ENCODE data around the gene RPSA. TPM values are rescaled to one million over a fixed set of nuclear protein-coding genes. Genes with fewer than 3 reads are reported as not detected.

Gene RPSA
- total and polyA plus RNA-seq, 9 of the 15 experiments (the other 6 are each of a cell fraction or from before 2014, with no cell fraction given), result 2,290 to 4,272 (median 2,730) TPM

DNA sequence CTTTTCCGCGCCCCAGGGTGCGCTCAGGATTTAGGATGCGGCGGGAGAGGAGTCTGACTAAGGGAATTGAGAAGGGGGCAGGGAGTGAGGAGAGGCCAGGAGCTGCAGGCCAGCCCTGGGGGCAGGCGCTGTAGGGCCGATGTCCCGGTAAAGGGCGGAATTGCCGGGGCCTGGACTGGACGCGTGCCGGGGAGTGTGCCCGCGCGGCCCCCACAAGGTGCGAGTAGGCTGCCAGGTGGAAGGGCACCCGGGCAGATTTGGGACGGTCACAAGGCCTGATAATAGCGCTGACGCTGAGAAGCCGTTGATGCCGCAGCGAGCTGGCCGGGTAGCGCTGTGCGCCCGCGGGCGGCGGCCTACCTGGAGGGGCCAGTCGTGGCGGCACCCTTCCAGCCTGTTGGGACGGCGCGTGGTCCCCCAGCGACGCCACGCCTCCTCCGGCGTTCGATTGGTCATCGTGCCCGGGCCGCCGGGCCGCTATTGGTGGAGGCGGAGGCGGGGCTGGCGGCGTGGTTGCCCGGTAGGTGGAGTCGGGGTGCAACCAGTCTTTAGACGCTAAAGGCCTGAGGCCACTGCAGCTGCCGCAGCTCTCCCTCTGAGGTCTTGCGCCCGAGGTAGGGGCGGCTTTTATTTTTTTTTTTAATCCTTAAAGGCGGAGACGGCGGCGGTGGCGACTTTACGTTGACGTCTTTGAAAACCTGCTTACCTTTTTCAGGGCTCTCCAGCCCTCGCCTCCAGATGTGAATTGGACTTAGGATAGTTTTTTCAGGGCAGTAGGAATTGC, 22.4 kb upstream of the RPSA start (continued):
- TF ChIP-seq, protein P1, sequence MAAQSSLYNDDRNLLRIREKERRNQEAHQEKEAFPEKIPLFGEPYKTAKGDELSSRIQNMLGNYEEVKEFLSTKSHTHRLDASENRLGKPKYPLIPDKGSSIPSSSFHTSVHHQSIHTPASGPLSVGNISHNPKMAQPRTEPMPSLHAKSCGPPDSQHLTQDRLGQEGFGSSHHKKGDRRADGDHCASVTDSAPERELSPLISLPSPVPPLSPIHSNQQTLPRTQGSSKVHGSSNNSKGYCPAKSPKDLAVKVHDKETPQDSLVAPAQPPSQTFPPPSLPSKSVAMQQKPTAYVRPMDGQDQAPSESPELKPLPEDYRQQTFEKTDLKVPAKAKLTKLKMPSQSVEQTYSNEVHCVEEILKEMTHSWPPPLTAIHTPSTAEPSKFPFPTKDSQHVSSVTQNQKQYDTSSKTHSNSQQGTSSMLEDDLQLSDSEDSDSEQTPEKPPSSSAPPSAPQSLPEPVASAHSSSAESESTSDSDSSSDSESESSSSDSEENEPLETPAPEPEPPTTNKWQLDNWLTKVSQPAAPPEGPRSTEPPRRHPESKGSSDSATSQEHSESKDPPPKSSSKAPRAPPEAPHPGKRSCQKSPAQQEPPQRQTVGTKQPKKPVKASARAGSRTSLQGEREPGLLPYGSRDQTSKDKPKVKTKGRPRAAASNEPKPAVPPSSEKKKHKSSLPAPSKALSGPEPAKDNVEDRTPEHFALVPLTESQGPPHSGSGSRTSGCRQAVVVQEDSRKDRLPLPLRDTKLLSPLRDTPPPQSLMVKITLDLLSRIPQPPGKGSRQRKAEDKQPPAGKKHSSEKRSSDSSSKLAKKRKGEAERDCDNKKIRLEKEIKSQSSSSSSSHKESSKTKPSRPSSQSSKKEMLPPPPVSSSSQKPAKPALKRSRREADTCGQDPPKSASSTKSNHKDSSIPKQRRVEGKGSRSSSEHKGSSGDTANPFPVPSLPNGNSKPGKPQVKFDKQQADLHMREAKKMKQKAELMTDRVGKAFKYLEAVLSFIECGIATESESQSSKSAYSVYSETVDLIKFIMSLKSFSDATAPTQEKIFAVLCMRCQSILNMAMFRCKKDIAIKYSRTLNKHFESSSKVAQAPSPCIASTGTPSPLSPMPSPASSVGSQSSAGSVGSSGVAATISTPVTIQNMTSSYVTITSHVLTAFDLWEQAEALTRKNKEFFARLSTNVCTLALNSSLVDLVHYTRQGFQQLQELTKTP (IDR thresholded peaks at IDR 0.05; ENCODE audit: low read depth in 1 of 2, partially characterized antibody in 2 of 2), result no peak
- TF ChIP-seq ZNF707 (CRISPR knock-in tag; conservative IDR thresholded peaks at IDR 0.05), result no peak
- TF ChIP-seq SREBF2 (CRISPR knock-in tag; IDR thresholded peaks at IDR 0.05), result no peak
- TF ChIP-seq, protein P2, sequence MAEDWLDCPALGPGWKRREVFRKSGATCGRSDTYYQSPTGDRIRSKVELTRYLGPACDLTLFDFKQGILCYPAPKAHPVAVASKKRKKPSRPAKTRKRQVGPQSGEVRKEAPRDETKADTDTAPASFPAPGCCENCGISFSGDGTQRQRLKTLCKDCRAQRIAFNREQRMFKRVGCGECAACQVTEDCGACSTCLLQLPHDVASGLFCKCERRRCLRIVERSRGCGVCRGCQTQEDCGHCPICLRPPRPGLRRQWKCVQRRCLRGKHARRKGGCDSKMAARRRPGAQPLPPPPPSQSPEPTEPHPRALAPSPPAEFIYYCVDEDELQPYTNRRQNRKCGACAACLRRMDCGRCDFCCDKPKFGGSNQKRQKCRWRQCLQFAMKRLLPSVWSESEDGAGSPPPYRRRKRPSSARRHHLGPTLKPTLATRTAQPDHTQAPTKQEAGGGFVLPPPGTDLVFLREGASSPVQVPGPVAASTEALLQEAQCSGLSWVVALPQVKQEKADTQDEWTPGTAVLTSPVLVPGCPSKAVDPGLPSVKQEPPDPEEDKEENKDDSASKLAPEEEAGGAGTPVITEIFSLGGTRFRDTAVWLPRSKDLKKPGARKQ (CRISPR knock-in tag; IDR thresholded peaks at IDR 0.05), result no peak
- TF ChIP-seq FOXK1 (CRISPR knock-in tag; IDR thresholded peaks at IDR 0.05; ENCODE audit: borderline replicate concordance), result peak; percentile 71; the same call in 1 of the 2 replicates
- TF ChIP-seq, protein P3, sequence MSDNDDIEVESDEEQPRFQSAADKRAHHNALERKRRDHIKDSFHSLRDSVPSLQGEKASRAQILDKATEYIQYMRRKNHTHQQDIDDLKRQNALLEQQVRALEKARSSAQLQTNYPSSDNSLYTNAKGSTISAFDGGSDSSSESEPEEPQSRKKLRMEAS (CRISPR knock-in tag; IDR thresholded peaks at IDR 0.05), result peak; percentile 91
- no peak for TF ChIP-seq SMARCC2 (IDR thresholded peaks at IDR 0.05; ENCODE audit: low read depth)
- TF ChIP-seq, protein P4, sequence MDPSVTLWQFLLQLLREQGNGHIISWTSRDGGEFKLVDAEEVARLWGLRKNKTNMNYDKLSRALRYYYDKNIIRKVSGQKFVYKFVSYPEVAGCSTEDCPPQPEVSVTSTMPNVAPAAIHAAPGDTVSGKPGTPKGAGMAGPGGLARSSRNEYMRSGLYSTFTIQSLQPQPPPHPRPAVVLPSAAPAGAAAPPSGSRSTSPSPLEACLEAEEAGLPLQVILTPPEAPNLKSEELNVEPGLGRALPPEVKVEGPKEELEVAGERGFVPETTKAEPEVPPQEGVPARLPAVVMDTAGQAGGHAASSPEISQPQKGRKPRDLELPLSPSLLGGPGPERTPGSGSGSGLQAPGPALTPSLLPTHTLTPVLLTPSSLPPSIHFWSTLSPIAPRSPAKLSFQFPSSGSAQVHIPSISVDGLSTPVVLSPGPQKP (CRISPR knock-in tag; IDR thresholded peaks at IDR 0.05), result no peak
- TF ChIP-seq SMAD2 (IDR thresholded peaks at IDR 0.05; ENCODE audit: low read depth, low read length), result no peak
- no peak for TF ChIP-seq TBL1XR1 (IDR thresholded peaks at IDR 0.05; ENCODE audit: low read length in 2 of 2)
- no peak for TF ChIP-seq HDAC6 (IDR thresholded peaks at IDR 0.05; ENCODE audit: low read depth, low read length)
- no peak for TF ChIP-seq XRCC4 (IDR thresholded peaks at IDR 0.05; ENCODE audit: extremely low read depth, insufficient read depth, insufficient read length)
- 0 out of 2 replicates have a peak, but pooled peaks have one; percentile 8 for TF ChIP-seq SMAD4 (CRISPR knock-in tag; conservative IDR thresholded peaks at IDR 0.05)
- no peak for TF ChIP-seq CBX1 (IDR thresholded peaks at IDR 0.05; ENCODE audit: low read depth)
- 0 out of 2 replicates have a peak, but pooled peaks have one; percentile 22 for TF ChIP-seq MITF (IDR thresholded peaks at IDR 0.05)
- peak; percentile 64 for TF ChIP-seq FUS (optimal IDR thresholded peaks at IDR 0.05; ENCODE audit: low read depth, low read length)
- TF ChIP-seq KAT2B (IDR thresholded peaks at IDR 0.05; ENCODE audit: low read depth, low read length), result no peak
